ENCODE results near the gene TUBA1A. TPM values are rescaled to one million over a fixed set of nuclear protein-coding genes. Genes with fewer than 3 reads are reported as not detected.
A peak's percentile ranks its signal among the peaks of the same experiment; 100 is the strongest.
"Not testable (repeated sequence)": the region's sequence is repeated elsewhere in the genome, so short reads cannot be mapped to it uniquely, and the experiment has no call there.

TUBA1A gene
- total RNA-seq, 1 donor from 2014 or later, result 250 TPM

GRCh38 chr12:49208146-49208545, 19.3 kb upstream of the TUBA1A start:
- DNase-seq (ENCODE audit: low spot score), result no peak
- intact Hi-C loops (cut with DNase I), result no loop called here

- intact Hi-C loops (cut with DNase I), result no loop called here
- no peak for DNase-seq (ENCODE audit: low spot score)
Observed at GRCh38 chr12:49206389-49206788, 17.5 kb upstream of the TUBA1A start.

- no peak for DNase-seq (ENCODE audit: low spot score)
- intact Hi-C loops (cut with DNase I), result loop anchor here (2.0 kb wide), 1 partner anchor 71 kb away; the partner anchor contains the start of gene TUBA1B
Observed at GRCh38 chr12:49201595-49202295, 12.9 kb upstream of the TUBA1A start.

- intact Hi-C loops (cut with DNase I), result loop anchor here (2.0 kb wide), 1 partner anchor 70 kb away; the partner anchor contains the start of gene TUBA1B
- DNase-seq (ENCODE audit: low spot score), result no peak
Observed at GRCh38 chr12:49200919-49201594, 12.2 kb upstream of the TUBA1A start.

GRCh38 chr12:49198431-49199155, 9.7 kb upstream of the TUBA1A start:
- intact Hi-C loops (cut with DNase I), result no loop called here
- DNase-seq (ENCODE audit: low spot score), result no peak

GRCh38 chr12:49197256-49197655, 8.4 kb upstream of the TUBA1A start:
- DNase-seq (ENCODE audit: low spot score), result no peak

GRCh38 chr12:49195736-49196135, 6.9 kb upstream of the TUBA1A start:
- no peak for DNase-seq (ENCODE audit: low spot score)
- intact Hi-C loops (cut with DNase I), result no loop called here

More at GRCh38 chr12:49197256-49197655, 8.4 kb upstream of the TUBA1A start:
- intact Hi-C loops (cut with DNase I), result no loop called here

- intact Hi-C loops (cut with DNase I), result not testable (repeated sequence)
Observed at GRCh38 chr12:49193746-49194145, 4.9 kb upstream of the TUBA1A start.

GRCh38 chr12:49191498-49191897, 2.6 kb upstream of the TUBA1A start:
- DNase-seq (ENCODE audit: low spot score); intact Hi-C loops (cut with DNase I): not testable (repeated sequence)

More at GRCh38 chr12:49193746-49194145, 4.9 kb upstream of the TUBA1A start:
- DNase-seq (ENCODE audit: low spot score), result not testable (repeated sequence)

GRCh38 chr12:49190974-49191373, 2.1 kb upstream of the TUBA1A start:
- intact Hi-C loops (cut with DNase I), result no loop called here
- DNase-seq (ENCODE audit: low spot score), result no peak

GRCh38 chr12:49189731-49190716, 1.1 kb upstream of the TUBA1A start:
- no peak for DNase-seq (ENCODE audit: low spot score)
- intact Hi-C loops (cut with DNase I), result no loop called here

- DNase-seq (ENCODE audit: low spot score), result peak; percentile 93
- intact Hi-C loops (cut with DNase I), result loop anchor here (1.0 kb wide), 2 partner anchors 46 to 57 kb away; partner anchors contain the start of gene TUBA1B
Observed at GRCh38 chr12:49188201-49188915, 522 bp downstream of the TUBA1A start.

- peak; percentile 82 for DNase-seq (ENCODE audit: low spot score)
- intact Hi-C loops (cut with DNase I), result no loop called here
Observed at GRCh38 chr12:49187184-49187583, 1.7 kb downstream of the TUBA1A start.

- intact Hi-C loops (cut with DNase I); DNase-seq (ENCODE audit: low spot score): not testable (repeated sequence)
Observed at GRCh38 chr12:49186307-49186706, 2.6 kb downstream of the TUBA1A start.

GRCh38 chr12:49184697-49185096, 4.2 kb downstream of the TUBA1A start:
- DNase-seq (ENCODE audit: low spot score); intact Hi-C loops (cut with DNase I): not testable (repeated sequence)

GRCh38 chr12:49183214-49183950, 5.5 kb downstream of the TUBA1A start:
- DNase-seq (ENCODE audit: low spot score); intact Hi-C loops (cut with DNase I): not testable (repeated sequence)

GRCh38 chr12:49174218-49174617, 14.7 kb downstream of the TUBA1A start:
- DNase-seq (ENCODE audit: low spot score), result no peak
- intact Hi-C loops (cut with DNase I), result no loop called here

- intact Hi-C loops (cut with DNase I), result no loop called here
- DNase-seq (ENCODE audit: low spot score), result no peak
Observed at GRCh38 chr12:49170924-49171323, 18.0 kb downstream of the TUBA1A start.

Data from cardiac septum (tissue), 1 donor.